Epidermal melanocyte (primary cell): ENCODE results near the gene APOF.
"Not testable (repeated sequence)": the region's sequence is repeated elsewhere in the genome, so short reads cannot be mapped to it uniquely, and the experiment has no call there.

ENCODE experiments used
- DNase-seq: peaks from one replicate; pipeline ENCODE4 v3.0.0; 2011; ENCODE audit warnings: low spot score; ENCODE audit not compliant: insufficient read length

Gene APOF

DNA sequence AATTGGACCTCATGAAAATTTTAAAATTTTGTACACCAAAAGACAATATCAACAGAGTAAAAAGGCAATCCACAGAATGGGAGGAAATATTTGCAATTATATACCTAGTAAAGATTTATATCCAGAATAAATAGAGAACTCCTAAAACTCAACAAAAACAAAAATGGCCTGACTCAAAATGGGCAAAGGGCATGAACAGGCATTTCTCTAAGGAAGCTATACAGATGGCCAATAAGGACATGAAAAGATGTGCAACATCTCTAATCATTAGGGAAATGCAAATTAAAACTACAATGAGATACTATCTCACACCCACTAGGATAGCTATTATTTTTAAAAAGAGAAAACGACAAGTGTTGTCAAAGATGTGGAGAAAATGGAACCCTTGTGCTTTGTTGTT, 10.9 kb upstream of the APOF start:
- no peak for DNase-seq

DNA sequence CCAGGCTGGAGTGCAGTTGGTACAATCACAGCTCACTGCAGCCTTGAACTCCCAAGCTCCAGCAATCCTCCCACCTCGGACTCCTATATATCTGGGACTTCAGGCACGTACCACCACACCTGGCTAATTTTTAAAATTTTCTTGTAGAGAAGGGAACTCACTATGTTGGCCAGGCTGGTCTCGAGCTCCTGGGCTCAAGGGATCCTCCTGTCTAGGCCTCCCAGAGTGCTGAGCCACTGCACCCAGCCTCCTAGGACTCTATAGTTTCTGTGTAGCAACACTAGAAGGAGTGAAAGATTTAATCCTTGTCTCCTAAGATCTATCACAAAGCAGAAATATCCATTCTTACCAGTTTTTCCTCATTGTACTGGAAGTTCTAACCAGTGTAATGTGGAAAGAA, 4.3 kb upstream of the APOF start:
- DNase-seq = no peak

DNA sequence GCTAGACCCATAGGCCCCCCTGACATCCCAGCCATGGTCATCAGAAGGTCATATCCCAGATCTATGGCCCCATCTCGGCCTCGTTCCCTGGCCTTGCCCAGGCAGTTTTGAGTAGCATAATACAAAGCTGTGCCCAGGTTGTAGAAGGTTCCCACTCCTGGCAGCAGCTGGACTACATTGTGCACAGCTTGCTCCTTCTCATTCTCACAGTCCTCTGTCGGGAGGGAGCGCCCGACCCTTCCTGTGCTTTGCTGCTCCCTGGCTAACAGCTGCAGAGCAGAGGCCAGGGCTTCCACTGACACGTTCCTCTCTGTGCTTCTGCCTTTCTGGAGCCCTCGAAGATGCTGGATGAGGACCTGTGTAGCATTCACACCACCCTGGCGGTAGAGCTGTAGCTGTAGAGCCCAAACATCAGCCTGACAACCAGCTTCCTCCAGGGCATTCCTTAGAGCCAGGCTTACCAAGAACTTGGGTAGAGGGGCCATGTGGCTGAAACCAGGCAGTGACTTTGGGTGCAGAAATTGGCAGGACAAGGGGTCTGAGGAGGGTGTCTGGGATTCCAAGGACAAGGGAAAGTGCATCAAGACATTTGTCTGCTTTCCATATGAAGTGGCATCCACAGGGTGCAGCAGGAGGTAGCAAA, 1.0 kb downstream of the APOF start:
- no peak for DNase-seq

DNA sequence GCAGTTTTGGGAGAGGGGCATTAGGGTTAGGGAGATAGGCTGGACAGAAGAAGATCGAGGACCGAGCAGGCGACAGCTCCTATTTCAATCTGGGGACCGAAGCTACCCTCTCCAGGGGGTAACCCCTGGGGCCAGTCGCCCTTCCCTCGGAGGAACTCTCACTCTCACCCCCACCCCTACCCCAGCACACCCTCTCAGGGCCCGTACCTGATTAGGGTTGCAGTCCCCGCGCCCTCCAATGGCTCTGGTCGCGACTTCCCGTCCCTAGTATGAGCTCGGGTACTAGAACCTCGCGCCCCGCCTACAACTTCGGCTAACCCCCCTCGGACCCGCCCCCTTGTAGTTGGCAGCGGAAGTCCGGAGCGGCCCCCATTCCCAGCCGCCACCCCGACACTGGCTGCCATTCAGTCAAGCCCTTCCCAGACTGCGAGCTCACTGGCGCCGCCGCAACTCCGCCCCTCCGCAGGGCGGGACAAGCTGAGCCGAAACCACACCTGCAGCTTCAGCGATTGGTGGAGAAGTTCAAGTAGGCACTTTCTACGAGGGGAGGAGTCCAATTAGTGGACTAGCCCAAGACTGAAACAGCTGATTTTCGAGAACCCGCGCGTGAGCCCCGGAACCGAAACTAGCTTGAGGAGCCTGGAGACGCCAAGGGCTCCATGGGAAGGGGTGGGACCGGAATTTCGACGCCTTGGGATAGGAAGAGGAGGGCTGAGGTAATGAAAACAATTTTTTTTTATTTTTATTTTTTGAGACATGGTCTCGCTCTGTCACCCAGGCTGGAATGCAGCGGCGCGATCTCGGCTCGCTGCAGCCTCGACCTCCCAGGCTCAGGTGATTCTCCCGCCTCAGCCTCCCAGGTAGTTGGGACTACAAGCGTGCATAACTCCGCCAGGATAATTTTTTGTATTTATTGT, 2.5 kb downstream of the APOF start, which contains the start of gene STAT2:
STAT2 (minus strand) TSS at position 257 of the 917 bp plus-strand sequence. CDS start 3,536 bp downstream, outside the sequence.
- peak; percentile 84 for DNase-seq

DNA sequence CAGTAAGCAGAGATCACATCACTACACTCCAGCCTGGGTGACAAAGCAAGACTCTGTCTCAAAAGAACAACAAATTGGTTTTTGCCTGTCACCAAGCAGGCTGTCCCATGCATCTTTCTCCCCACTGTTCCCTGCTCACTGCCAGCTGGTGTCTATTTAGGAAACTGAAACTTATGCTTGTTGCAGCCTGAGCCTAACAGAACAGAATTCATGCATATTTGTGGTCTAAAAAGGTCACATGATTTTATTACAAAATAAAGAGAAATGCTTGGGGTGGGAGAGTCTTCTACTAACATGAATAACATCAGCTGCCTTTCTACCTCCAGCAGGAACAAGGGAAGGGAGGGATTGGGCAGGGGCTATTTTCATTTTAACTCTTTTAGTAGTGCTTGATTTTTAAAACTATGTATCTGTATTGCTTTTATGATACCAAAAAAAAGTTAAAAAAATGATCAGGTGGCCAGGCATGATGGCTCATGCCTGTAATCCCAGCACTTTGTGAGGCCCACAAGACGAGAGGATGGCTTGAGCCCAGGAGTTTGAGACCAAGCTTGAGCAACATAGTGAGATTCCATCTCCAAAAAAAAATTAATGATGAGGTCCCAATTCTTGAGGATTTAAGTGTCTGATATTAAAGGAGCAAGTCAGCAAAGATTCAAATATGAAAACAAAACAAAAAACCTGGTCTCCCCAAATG, 3.7 kb downstream of the APOF start:
- peak; percentile 77 for DNase-seq

DNA sequence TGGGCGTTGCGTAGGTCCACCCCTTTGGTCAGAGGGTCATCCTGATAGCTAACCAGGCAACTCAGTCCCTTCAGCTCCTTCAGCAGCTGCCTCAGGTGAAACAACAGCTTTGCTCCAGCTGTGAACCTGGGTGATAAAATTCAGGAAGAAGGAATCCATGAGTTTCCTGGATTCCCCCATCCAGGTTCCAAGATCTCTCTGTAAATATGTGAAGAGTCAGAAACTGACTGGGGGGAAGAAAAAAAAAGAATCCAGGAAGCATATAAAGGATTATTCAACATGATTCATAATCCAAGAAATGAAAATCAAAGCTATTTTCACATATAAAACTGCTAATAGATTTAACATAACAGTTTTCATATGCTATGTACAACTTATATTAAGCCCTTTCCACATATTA, 11.3 kb downstream of the APOF start:
- DNase-seq = no peak

DNA sequence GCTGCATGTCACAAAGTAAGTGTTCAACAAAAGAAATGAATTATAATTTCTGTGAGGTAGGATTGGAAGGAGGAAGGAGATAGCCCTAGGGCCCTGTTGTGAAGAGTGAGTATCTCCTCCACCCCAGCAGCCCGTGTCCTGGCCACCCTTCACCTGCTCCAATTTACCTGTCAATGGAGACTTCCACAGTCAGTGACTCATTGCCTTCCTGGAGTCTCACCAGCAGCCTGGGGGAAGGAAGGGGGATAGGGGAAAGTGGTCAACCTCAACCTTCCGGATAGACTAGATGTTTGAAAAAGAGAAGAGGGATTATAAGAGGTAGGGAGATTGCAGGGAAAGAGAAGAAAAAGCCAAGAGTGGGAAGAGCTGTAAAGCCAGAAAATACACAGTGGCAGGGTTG, 12.0 kb downstream of the APOF start:
- DNase-seq = no peak

DNA sequence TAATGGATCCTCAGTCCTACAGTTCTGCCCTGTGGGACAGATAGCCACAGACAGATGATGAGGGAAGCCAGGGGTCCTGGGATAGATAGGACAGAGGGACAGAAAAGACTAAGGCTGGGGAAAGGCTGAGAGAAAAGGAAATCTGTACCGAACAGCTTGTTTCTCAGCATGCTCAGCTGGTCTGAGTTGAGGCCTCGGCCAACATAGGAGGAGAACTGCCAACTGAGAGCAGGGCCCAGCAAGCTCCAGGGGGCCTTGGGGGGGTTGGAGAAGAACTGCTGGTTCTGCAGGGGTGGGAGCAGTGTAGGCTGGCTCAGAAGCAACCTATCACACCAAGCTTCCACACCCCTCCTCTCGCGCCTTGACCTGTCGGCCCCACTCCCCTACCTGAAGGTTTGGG, 13.9 kb downstream of the APOF start:
- DNase-seq = no peak

DNA sequence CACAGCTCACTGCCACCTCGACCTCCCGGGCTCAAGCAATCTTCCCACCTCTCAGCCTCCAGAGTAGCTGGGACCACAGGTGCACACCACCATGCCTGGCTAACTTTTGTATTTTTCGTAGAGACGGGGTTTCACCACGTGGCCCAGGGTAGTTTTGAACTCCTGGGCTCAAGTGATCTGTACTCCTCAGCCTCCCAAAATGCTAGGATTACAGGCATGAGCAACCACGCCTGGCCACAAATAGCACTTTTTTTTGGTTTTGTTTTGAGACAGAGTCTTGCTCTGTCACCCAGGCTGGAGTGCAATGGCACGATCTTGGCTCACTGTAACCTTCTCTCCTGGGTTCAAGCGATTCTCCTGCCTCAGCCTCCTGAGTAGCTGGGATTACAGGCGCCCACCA, 15.4 kb downstream of the APOF start:
- DNase-seq = not testable (repeated sequence)

DNA sequence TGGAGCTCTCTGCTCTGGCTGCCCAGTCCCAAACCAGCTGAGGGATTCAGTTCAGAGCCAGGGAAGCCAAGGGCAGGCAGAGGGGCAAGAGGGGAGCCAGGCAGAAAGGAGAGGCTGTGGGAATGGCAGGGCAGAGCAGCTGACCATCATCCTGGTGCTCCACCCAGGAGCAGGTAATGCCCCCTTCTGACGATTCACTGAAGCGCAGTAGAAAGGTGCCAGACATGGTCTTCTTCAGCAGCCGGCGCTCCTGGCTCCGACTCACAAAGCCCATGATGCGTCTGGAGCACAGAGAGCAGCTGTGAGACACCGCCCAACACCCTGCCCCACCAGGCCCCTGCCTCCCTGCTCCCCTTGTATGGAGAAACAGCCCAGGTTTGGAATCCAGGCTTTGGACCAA, 16.0 kb downstream of the APOF start:
- DNase-seq = no peak

DNA sequence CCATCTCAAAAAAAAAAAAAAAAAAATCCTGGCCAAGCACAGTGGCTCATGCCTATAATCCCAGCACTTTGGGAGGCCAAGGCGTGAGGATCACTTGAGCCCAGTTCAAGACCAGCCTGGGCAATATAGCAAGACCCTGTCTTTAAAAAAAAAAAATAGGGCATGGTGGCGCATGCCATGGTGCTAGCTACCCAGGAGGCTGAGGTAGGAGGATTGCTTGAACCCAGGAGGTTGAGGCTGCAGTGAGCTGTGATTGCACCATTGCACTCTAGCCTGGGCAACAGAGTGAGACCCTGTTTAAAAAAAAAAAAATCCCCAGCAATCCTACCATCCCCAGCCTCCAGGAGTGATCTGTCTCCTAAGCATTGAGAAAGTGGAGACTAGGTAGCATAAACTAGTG, 20.4 kb downstream of the APOF start:
- not testable (repeated sequence) for DNase-seq

DNA sequence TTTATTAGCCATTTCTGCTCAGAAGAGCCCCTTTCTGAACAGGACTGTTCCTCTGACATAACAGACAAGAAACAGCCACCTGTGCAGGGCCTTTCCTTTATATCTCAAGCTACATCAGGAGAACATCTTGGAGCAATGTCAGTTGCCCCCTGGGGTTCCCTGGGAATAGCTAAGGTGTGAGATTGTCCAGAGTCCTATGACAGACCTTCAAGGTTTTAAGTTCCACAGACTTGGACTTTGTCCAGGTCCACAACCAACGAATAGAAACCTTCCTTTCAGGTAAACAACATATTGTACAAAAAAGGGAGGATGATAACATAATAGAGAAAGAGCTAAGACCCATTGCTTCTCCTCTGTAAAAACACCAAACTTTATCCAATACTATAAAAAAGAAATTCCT, 21.0 kb downstream of the APOF start:
- no peak for DNase-seq

DNA sequence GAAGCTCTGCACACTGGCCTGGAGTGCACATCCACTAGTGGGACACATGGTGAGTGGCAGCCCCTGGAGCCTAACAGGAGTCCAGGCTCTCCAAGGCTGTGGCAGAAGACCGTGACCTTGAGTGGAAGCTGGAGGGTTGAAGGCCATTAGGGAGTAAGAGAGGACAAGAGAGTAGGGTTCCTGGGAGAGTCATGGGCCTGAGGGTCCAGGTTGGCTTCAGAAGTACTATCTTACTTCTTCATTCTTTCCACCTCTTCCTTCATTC, 23.6 kb downstream of the APOF start:
- no peak for DNase-seq

DNA sequence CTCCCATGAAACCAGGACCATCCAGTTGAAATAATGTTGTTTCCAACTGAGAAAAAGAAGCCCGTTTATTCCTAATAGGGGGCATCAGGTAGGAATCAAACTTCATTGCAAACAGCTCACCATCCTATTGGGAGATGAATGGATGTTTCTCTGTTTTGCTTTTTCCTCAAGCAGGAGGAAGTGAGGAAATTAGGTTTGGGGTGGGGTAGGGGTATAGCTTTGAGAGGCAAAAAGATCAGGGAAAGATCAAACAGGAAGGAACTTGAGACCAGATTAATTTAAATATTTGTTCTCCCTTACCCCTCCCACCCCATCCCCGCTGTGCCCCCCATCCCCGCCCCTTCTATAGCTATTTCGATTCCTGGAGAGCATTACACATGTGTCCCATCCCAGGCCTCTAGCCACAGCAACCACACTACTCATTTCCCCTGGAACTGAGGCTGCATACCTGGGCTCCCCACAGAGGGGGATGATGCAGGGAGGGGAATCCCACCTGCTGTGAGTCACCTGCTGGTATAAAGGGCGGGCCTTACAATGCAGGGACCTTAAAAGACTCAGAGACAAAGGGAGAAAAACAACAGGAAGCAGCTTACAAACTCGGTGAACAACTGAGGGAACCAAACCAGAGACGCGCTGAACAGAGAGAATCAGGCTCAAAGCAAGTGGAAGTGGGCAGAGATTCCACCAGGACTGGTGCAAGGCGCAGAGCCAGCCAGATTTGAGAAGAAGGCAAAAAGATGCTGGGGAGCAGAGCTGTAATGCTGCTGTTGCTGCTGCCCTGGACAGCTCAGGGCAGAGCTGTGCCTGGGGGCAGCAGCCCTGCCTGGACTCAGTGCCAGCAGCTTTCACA, 24.1 kb downstream of the APOF start, which contains the start of gene IL23A:
IL23A (plus strand) TSS at position 577 of the 850 bp plus-strand sequence; CDS start at position 738, 161 bp downstream.
- DNase-seq = no peak

DNA sequence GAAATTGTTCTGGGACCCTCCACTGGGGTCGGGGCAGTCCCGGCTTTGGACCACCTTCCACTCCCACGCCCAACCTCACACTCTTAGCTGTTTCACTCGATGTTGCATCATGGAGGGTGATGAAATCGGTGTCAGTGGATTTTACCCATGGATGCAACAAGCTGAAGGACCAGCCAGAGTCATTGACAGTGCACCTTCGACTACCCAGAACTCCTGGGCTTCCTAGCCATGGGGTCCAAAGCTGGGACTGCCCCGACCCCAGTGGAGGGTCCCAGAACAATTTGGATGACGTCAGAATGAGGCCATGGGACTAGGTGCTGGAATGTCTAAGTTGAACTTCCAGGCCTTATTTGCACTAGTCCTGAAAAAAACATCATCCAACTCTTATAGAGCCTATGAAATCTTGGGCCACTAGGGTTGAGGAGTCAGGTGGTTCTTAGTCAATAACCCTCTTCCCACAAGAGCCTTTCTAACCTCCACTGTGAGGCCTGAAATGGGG, 24.9 kb downstream of the APOF start:
- DNase-seq = no peak

DNA sequence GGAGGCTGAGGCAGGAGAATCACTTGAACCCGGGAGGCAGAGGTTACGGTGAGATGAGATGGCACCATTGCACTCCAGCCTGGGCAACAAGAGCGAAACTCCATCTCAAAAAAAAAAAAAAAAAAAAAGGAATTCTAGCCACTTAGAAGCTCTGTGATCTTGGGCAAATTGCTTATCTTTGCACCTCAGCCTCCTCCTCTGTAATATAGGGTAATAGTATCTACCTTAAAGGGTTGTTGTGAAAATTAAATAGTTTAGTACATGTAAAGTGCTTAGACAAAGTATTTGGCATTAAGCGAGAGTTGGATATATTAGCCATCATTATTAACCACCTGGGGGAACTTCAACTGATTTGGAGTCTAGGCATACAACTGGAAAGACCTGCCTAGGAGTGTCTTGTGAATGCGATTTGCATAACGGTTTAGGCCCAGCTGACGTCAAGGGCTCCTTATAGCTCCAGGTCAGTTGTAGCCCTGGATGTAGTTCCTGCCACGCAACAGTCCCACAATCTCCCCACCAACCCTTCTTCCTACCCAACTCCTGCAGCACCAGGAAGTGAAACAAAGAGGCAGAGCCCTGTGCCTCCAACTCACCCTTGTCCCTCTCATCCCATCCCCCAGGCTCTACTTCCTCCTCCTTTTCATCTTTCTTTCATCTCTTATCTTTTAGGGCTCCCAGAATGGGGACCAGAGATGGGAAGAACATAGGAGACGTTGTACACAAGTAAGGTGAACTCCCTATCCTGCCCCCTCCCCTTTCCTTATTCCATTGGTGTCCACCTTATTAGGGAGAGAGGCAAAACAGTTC, 26.1 kb downstream of the APOF start:
- DNase-seq = no peak

DNA sequence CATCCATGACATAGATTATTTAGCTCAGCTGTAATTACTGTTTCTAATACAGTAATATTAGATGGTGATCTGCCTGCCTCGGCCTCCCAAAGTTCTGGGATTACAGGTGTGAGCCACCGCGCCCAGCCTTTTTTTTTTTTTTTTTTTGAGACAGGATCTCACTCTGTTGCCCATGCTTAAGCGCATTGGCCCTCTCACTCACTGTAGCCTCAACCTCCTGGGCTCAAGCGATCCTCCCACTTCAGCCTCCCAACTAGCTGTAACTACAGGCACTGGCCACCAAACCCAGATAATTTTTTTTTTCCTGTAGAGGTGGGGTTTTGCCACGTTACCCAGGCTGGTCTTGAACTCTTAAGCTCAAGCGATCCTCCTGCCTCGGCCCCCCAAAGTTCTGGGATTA, 27.1 kb downstream of the APOF start:
- DNase-seq = not testable (repeated sequence)

DNA sequence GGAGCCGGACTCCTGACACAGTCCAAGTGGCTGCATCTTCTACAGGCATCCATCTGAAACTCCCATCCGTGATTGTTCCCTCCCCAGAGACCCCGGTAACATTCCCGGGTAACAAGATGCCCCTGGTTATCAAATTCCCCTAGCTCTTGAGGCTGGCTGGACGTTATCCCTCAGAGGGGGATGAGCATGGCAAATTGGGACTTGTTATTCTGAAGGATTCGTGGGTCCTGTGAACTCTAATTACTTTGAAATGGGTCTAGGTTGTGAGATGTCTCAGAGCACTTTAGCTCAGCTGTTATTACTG, 28.2 kb downstream of the APOF start:
- DNase-seq = no peak

DNA sequence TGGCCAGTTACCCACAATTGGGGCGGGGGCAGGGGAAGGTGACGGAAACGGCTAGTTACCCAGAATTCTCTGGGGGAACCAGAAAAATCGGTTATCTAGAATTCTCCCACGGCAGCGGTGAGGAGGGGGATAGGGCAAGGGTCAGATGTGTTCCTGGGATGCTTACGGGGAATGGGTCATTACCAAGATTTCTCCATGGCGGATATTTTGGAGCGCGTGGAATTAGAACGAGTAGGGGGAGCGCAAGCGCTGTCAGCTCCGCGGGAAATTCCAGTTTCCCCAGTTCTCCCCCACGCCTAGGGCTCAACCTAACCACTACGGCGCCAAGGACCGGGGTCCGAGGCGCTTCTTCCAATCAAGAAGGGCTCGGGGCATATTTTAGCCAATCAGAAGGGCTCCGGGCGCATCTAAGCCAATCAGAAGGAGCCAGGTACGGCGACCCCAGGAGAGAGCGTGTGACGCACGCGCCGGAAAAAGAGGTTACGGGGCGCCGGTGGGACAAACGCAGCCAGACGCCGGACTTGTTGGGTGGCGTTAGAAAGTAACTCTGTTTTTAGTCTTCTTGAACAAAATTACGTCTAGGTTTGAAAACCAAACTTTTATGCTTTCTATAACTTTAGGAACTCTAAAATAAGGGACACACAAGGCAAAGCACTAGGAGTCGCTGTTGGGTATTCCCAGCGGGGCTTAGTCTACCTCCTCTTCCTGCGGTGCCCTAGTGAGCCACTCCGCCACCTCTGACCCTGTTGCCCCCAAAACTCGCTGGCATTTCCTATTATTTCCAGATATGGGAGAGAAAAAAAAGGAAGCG, 28.8 kb downstream of the APOF start, which contains the start of gene PAN2:
PAN2 (minus strand) TSS at position 322 of the 811 bp plus-strand sequence. CDS start 906 bp downstream, outside the sequence.
- DNase-seq = peak; percentile 98
